ENCODE data around the gene CDC14C. TPM values are rescaled to one million over a fixed set of nuclear protein-coding genes. Genes with fewer than 3 reads are reported as not detected.
"Not testable (repeated sequence)": the region's sequence is repeated elsewhere in the genome, so short reads cannot be mapped to it uniquely, and the experiment has no call there.

CDC14C gene
- total RNA-seq, 1 donor from 2014 or later = not detected

- intact Hi-C loops (cut with micrococcal nuclease) = no loop called here
- no peak for DNase-seq
- H3K36me3 ChIP-seq = no peaks in the 10 kb centered on the region
- no peak overlapping the region for H3K27ac ChIP-seq (replicated peaks)
- H3K4me1 ChIP-seq = no peaks in the 10 kb centered on the region
- H3K9me3 ChIP-seq (replicated peaks) = peaks cover 51% of the 10 kb centered on the region
- TF ChIP-seq, protein P1, sequence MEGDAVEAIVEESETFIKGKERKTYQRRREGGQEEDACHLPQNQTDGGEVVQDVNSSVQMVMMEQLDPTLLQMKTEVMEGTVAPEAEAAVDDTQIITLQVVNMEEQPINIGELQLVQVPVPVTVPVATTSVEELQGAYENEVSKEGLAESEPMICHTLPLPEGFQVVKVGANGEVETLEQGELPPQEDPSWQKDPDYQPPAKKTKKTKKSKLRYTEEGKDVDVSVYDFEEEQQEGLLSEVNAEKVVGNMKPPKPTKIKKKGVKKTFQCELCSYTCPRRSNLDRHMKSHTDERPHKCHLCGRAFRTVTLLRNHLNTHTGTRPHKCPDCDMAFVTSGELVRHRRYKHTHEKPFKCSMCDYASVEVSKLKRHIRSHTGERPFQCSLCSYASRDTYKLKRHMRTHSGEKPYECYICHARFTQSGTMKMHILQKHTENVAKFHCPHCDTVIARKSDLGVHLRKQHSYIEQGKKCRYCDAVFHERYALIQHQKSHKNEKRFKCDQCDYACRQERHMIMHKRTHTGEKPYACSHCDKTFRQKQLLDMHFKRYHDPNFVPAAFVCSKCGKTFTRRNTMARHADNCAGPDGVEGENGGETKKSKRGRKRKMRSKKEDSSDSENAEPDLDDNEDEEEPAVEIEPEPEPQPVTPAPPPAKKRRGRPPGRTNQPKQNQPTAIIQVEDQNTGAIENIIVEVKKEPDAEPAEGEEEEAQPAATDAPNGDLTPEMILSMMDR (IDR thresholded peaks at IDR 0.05; ENCODE audit: borderline replicate concordance) = no peak
- H3K4me3 ChIP-seq = no peak overlapping the region
- no peaks in the 10 kb centered on the region for H3K27me3 ChIP-seq (ENCODE audit: low read depth)
Observed at GRCh38 chr7:48894574-48894973, 29.8 kb upstream of the CDC14C start.

DNA sequence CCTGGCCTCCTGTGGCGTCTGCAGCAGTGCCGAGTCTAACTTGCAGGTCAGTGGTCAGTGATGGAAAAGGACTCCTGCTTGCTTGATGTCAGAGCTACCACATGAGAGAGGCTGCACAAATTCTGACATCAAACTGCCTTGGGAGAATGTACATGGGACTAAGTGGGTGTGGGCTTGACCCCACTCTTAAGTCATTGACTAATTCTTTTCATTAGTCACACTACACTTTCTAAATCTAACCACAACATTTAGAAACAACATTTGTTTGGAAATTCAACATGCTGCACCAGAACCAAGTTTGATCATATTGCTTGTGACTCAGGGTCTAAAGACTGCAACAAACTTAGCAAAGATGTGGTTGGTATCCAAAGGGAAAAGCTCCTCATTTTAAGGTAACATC, 24.4 kb upstream of the CDC14C start:
- H3K9me3 ChIP-seq (replicated peaks) = no peaks in the 10 kb centered on the region
- TF ChIP-seq, protein P1 (IDR thresholded peaks at IDR 0.05; ENCODE audit: borderline replicate concordance) = no peak
- H3K36me3 ChIP-seq = no peaks in the 10 kb centered on the region
- H3K27me3 ChIP-seq (ENCODE audit: low read depth) = no peaks in the 10 kb centered on the region
- DNase-seq = no peak
- H3K4me1 ChIP-seq = no peaks in the 10 kb centered on the region
- intact Hi-C loops (cut with micrococcal nuclease) = no loop called here
- H3K4me3 ChIP-seq = no peak overlapping the region
- H3K27ac ChIP-seq (replicated peaks) = no peak overlapping the region

- H3K27ac ChIP-seq (replicated peaks) = no peak overlapping the region
- no peaks in the 10 kb centered on the region for H3K27me3 ChIP-seq (ENCODE audit: low read depth)
- H3K36me3 ChIP-seq = no peaks in the 10 kb centered on the region
- H3K4me1 ChIP-seq = no peaks in the 10 kb centered on the region
- TF ChIP-seq, protein P1 (IDR thresholded peaks at IDR 0.05; ENCODE audit: borderline replicate concordance) = no peak
- DNase-seq = no peak
- no peak overlapping the region for H3K4me3 ChIP-seq
- intact Hi-C loops (cut with micrococcal nuclease) = no loop called here
- no peaks in the 10 kb centered on the region for H3K9me3 ChIP-seq (replicated peaks)
Observed at GRCh38 chr7:48901966-48902365, 22.4 kb upstream of the CDC14C start.

GRCh38 chr7:48904975-48905374, 19.4 kb upstream of the CDC14C start:
- TF ChIP-seq, protein P1 (IDR thresholded peaks at IDR 0.05; ENCODE audit: borderline replicate concordance) = no peak
- DNase-seq = no peak
- H3K4me1 ChIP-seq = no peaks in the 10 kb centered on the region
- H3K27me3 ChIP-seq (ENCODE audit: low read depth) = no peaks in the 10 kb centered on the region
- H3K4me3 ChIP-seq = no peak overlapping the region
- H3K27ac ChIP-seq (replicated peaks) = no peak overlapping the region
- no peaks in the 10 kb centered on the region for H3K9me3 ChIP-seq (replicated peaks)
- intact Hi-C loops (cut with micrococcal nuclease) = no loop called here
- no peaks in the 10 kb centered on the region for H3K36me3 ChIP-seq

- H3K9me3 ChIP-seq (replicated peaks); H3K27ac ChIP-seq (replicated peaks); DNase-seq; intact Hi-C loops (cut with micrococcal nuclease); H3K27me3 ChIP-seq (ENCODE audit: low read depth); H3K36me3 ChIP-seq; H3K4me3 ChIP-seq; H3K4me1 ChIP-seq: not testable (repeated sequence)
Observed at GRCh38 chr7:48905686-48906085, 18.7 kb upstream of the CDC14C start.

GRCh38 chr7:48909887-48910286, 14.5 kb upstream of the CDC14C start:
- H3K9me3 ChIP-seq (replicated peaks); H3K36me3 ChIP-seq; intact Hi-C loops (cut with micrococcal nuclease); H3K27me3 ChIP-seq (ENCODE audit: low read depth); H3K4me1 ChIP-seq; H3K4me3 ChIP-seq; DNase-seq; H3K27ac ChIP-seq (replicated peaks): not testable (repeated sequence)

DNA sequence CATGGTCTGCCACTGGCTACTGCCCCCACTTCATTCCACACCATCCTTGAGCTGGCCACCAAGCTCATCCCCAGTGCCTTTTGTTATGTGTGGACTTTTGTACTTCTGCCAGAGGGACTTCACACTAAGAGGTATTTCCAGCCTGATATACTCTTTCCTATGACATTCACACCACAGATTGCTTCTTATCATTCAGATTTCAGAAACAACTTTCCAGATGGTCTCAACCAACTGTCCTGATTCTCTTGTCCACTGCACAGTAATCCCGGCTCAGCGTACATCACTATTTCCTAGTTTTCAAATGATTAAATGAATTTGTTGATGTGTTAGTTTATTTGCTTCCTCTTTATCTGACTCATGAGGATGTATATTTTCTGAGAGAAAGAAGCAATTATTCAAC, 7.1 kb downstream of the CDC14C start:
- DNase-seq = no peak
- H3K27me3 ChIP-seq (ENCODE audit: low read depth) = no peaks in the 10 kb centered on the region
- H3K4me3 ChIP-seq = no peak overlapping the region
- H3K4me1 ChIP-seq = no peaks in the 10 kb centered on the region
- intact Hi-C loops (cut with micrococcal nuclease) = no loop called here
- TF ChIP-seq, protein P1 (IDR thresholded peaks at IDR 0.05; ENCODE audit: borderline replicate concordance) = no peak
- no peak overlapping the region for H3K27ac ChIP-seq (replicated peaks)
- no peaks in the 10 kb centered on the region for H3K9me3 ChIP-seq (replicated peaks)
- no peaks in the 10 kb centered on the region for H3K36me3 ChIP-seq

Data from left ventricle myocardium inferior (tissue), 1 donor.